Activated naive CD8-positive, alpha-beta T cell treated with anti-CD3 and anti-CD28 coated beads, Interleukin-2, amount 50 U/mL, for 24 hours (primary cell): ENCODE measurements around the gene MAPKAP1.
A peak's percentile ranks its signal among the peaks of the same experiment; 100 is the strongest.

ENCODE experiments used
- ATAC-seq: fragments of 150-1000 bp; cut with Tn5 transposase; one replicate; pipeline ENCODE4 v1.10.0; 2021
- DNase-seq: peaks from one replicate; pipeline ENCODE4 v3.0.0; 2021
- H3K27ac Mint-ChIP-seq: one replicate; pipeline ENCODE4 v1.8.0; 2021; ENCODE audit warnings: mild to moderate bottlenecking, mixed read lengths
- H3K27me3 Mint-ChIP-seq: one replicate; pipeline ENCODE4 v1.8.0; 2021; ENCODE audit warnings: mixed read lengths
- H3K36me3 Mint-ChIP-seq: one replicate; pipeline ENCODE4 v1.8.0; 2021; ENCODE audit warnings: low read depth, mixed read lengths
- H3K4me1 Mint-ChIP-seq: one replicate; pipeline ENCODE4 v1.8.0; 2021; ENCODE audit warnings: mixed read lengths
- H3K4me3 Mint-ChIP-seq: one replicate; pipeline ENCODE4 v1.8.0; 2021; ENCODE audit warnings: mild to moderate bottlenecking, moderate library complexity, mixed read lengths
- H3K9me3 Mint-ChIP-seq: one replicate; pipeline ENCODE4 v1.8.0; 2021; ENCODE audit warnings: mixed read lengths

Gene MAPKAP1

GRCh38 chr9:125551781-125552180, 155.2 kb downstream of the MAPKAP1 start:
- ATAC-seq, result no peak
- no peaks in the 10 kb centered on the region for H3K4me1 Mint-ChIP-seq
- no peak overlapping the region for H3K4me3 Mint-ChIP-seq
- no peak overlapping the region for H3K27ac Mint-ChIP-seq
- H3K36me3 Mint-ChIP-seq, result peaks cover 8% of the 10 kb centered on the region
- no peak for DNase-seq
- no peaks in the 10 kb centered on the region for H3K27me3 Mint-ChIP-seq
- H3K9me3 Mint-ChIP-seq, result no peaks in the 10 kb centered on the region

- peaks cover 8% of the 10 kb centered on the region for H3K36me3 Mint-ChIP-seq
- H3K27me3 Mint-ChIP-seq, result no peaks in the 10 kb centered on the region
- H3K4me1 Mint-ChIP-seq, result no peaks in the 10 kb centered on the region
- no peak overlapping the region for H3K27ac Mint-ChIP-seq
- no peaks in the 10 kb centered on the region for H3K9me3 Mint-ChIP-seq
- ATAC-seq (no peak), DNase-seq (no peak)
- H3K4me3 Mint-ChIP-seq, result no peak overlapping the region
Measured at GRCh38 chr9:125549891-125550885, 156.8 kb downstream of the MAPKAP1 start.

- no peaks in the 10 kb centered on the region for H3K9me3 Mint-ChIP-seq
- DNase-seq (no peak), ATAC-seq (no peak)
- no peak overlapping the region for H3K4me3 Mint-ChIP-seq
- H3K4me1 Mint-ChIP-seq, result no peaks in the 10 kb centered on the region
- H3K36me3 Mint-ChIP-seq, result peaks cover 8% of the 10 kb centered on the region
- H3K27ac Mint-ChIP-seq, result no peak overlapping the region
- no peaks in the 10 kb centered on the region for H3K27me3 Mint-ChIP-seq
Measured at GRCh38 chr9:125549465-125549871, 157.5 kb downstream of the MAPKAP1 start.

- Mint-ChIP-seq H3K9me3 (no peaks in the 10 kb centered on the region), H3K4me3 (no peak overlapping the region), H3K36me3 (peaks cover 5% of the 10 kb centered on the region), H3K4me1 (no peaks in the 10 kb centered on the region), H3K27ac (no peak overlapping the region), H3K27me3 (no peaks in the 10 kb centered on the region)
- no peak for DNase-seq
- no peak for ATAC-seq
Measured at GRCh38 chr9:125549039-125549438, 158.0 kb downstream of the MAPKAP1 start.

GRCh38 chr9:125548141-125548540, 158.9 kb downstream of the MAPKAP1 start:
- no peaks in the 10 kb centered on the region for H3K9me3 Mint-ChIP-seq
- no peak overlapping the region for H3K4me3 Mint-ChIP-seq

GRCh38 chr9:125547368-125547767, 159.6 kb downstream of the MAPKAP1 start:
- Mint-ChIP-seq H3K4me3 (no peak overlapping the region), H3K27me3 (no peaks in the 10 kb centered on the region), H3K36me3 (peaks cover 8% of the 10 kb centered on the region), H3K9me3 (no peaks in the 10 kb centered on the region), H3K4me1 (no peaks in the 10 kb centered on the region), H3K27ac (no peak overlapping the region)
- ATAC-seq (no peak), DNase-seq (no peak)

More at GRCh38 chr9:125548141-125548540, 158.9 kb downstream of the MAPKAP1 start:
- H3K27ac Mint-ChIP-seq, result no peak overlapping the region
- peaks cover 3% of the 10 kb centered on the region for H3K36me3 Mint-ChIP-seq
- no peaks in the 10 kb centered on the region for H3K4me1 Mint-ChIP-seq
- DNase-seq, result no peak
- no peak for ATAC-seq
- H3K27me3 Mint-ChIP-seq, result no peaks in the 10 kb centered on the region

- Mint-ChIP-seq H3K4me3 (no peak overlapping the region), H3K9me3 (no peaks in the 10 kb centered on the region), H3K27ac (no peak overlapping the region), H3K36me3 (peaks cover 18% of the 10 kb centered on the region), H3K27me3 (no peaks in the 10 kb centered on the region), H3K4me1 (no peaks in the 10 kb centered on the region)
- ATAC-seq, result no peak
- DNase-seq, result no peak
Measured at GRCh38 chr9:125545845-125546244, 161.2 kb downstream of the MAPKAP1 start.

- DNase-seq, result no peak
- Mint-ChIP-seq H3K9me3 (no peaks in the 10 kb centered on the region), H3K4me3 (no peak overlapping the region), H3K27me3 (no peaks in the 10 kb centered on the region), H3K4me1 (peaks cover 3% of the 10 kb centered on the region), H3K27ac (no peak overlapping the region), H3K36me3 (peaks cover 24% of the 10 kb centered on the region)
- no peak for ATAC-seq
Measured at GRCh38 chr9:125544988-125545651, 161.9 kb downstream of the MAPKAP1 start.

- no peaks in the 10 kb centered on the region for H3K27me3 Mint-ChIP-seq
- H3K4me3 Mint-ChIP-seq, result no peak overlapping the region
- no peaks in the 10 kb centered on the region for H3K9me3 Mint-ChIP-seq
- DNase-seq, result no peak
- peaks cover 5% of the 10 kb centered on the region for H3K4me1 Mint-ChIP-seq
- ATAC-seq, result no peak
- H3K36me3 Mint-ChIP-seq, result peaks cover 24% of the 10 kb centered on the region
- H3K27ac Mint-ChIP-seq, result no peak overlapping the region
Measured at GRCh38 chr9:125544484-125544883, 162.5 kb downstream of the MAPKAP1 start.

- no peak for ATAC-seq
- Mint-ChIP-seq H3K9me3 (no peaks in the 10 kb centered on the region), H3K27me3 (no peaks in the 10 kb centered on the region), H3K4me1 (peaks cover 5% of the 10 kb centered on the region), H3K27ac (no peak overlapping the region), H3K36me3 (peaks cover 23% of the 10 kb centered on the region), H3K4me3 (no peak overlapping the region)
- no peak for DNase-seq
Measured at GRCh38 chr9:125541840-125542243, 165.2 kb downstream of the MAPKAP1 start.

- no peak for DNase-seq
- peaks cover 23% of the 10 kb centered on the region for H3K36me3 Mint-ChIP-seq
Measured at GRCh38 chr9:125540497-125540896, 166.5 kb downstream of the MAPKAP1 start.

GRCh38 chr9:125538092-125538473, 168.9 kb downstream of the MAPKAP1 start:
- no peak overlapping the region for H3K27ac Mint-ChIP-seq
- no peak overlapping the region for H3K4me3 Mint-ChIP-seq
- DNase-seq, result no peak
- ATAC-seq, result no peak
- no peaks in the 10 kb centered on the region for H3K9me3 Mint-ChIP-seq
- peaks cover 23% of the 10 kb centered on the region for H3K36me3 Mint-ChIP-seq
- H3K4me1 Mint-ChIP-seq, result peaks cover 5% of the 10 kb centered on the region
- H3K27me3 Mint-ChIP-seq, result no peaks in the 10 kb centered on the region

More at GRCh38 chr9:125540497-125540896, 166.5 kb downstream of the MAPKAP1 start:
- H3K27ac Mint-ChIP-seq, result peak overlapping the region; percentile 25
- peak; percentile 28 for ATAC-seq
- H3K4me3 Mint-ChIP-seq, result no peak overlapping the region
- H3K27me3 Mint-ChIP-seq, result no peaks in the 10 kb centered on the region
- no peaks in the 10 kb centered on the region for H3K9me3 Mint-ChIP-seq
- peaks cover 5% of the 10 kb centered on the region for H3K4me1 Mint-ChIP-seq

GRCh38 chr9:125537442-125538091, 169.4 kb downstream of the MAPKAP1 start:
- H3K27me3 Mint-ChIP-seq, result no peaks in the 10 kb centered on the region
- H3K36me3 Mint-ChIP-seq, result peaks cover 19% of the 10 kb centered on the region
- peaks cover 5% of the 10 kb centered on the region for H3K4me1 Mint-ChIP-seq
- H3K4me3 Mint-ChIP-seq, result no peak overlapping the region
- ATAC-seq, result no peak
- no peak for DNase-seq
- H3K9me3 Mint-ChIP-seq, result no peaks in the 10 kb centered on the region
- no peak overlapping the region for H3K27ac Mint-ChIP-seq

GRCh38 chr9:125536776-125537175, 170.2 kb downstream of the MAPKAP1 start:
- Mint-ChIP-seq H3K4me3 (no peak overlapping the region), H3K36me3 (peaks cover 15% of the 10 kb centered on the region), H3K9me3 (no peaks in the 10 kb centered on the region), H3K4me1 (peaks cover 5% of the 10 kb centered on the region), H3K27ac (no peak overlapping the region), H3K27me3 (no peaks in the 10 kb centered on the region)
- no peak for DNase-seq
- no peak for ATAC-seq
